GM23248 (cell line): ENCODE measurements around the gene ATP10A. TPM values are rescaled to one million over a fixed set of nuclear protein-coding genes. Genes with fewer than 3 reads are reported as not detected.

Experiments used
- DNase-seq: peaks from one replicate; pipeline ENCODE4 v3.0.0-alpha.2; 2015
- H2AFZ ChIP-seq: fragments of 200-600 bp; sonication (generic); 2 replicates; pipeline ENCODE4 v1.6.1; 2016; ENCODE audit warnings: antibody characterized with exemption
- H3F3A ChIP-seq: fragments of 200-600 bp; sonication (generic); 2 replicates; pipeline ENCODE4 v1.6.1; 2016; ENCODE audit warnings: mild to moderate bottlenecking, antibody characterized with exemption, mixed run types; ENCODE audit not compliant: insufficient read depth
- H3K27ac ChIP-seq: fragments of 200-600 bp; sonication (generic); 2 replicates; pipeline ENCODE4 v1.5.1; 2016; ENCODE audit warnings: mild to moderate bottlenecking
- H3K27me3 ChIP-seq: fragments of 200-600 bp; sonication (generic); replicated peaks from 2 replicates; pipeline ENCODE4 v1.6.1; 2016; ENCODE audit warnings: mild to moderate bottlenecking; ENCODE audit not compliant: insufficient read depth
- H3K36me3 ChIP-seq: fragments of 200-600 bp; sonication (generic); 2 replicates; pipeline ENCODE4 v1.6.1; 2016; ENCODE audit warnings: low read depth, mild to moderate bottlenecking
- H3K4me1 ChIP-seq: fragments of 200-600 bp; sonication (generic); 2 replicates; pipeline ENCODE4 v1.6.1; 2016; ENCODE audit warnings: mild to moderate bottlenecking; ENCODE audit not compliant: insufficient read depth
- H3K4me2 ChIP-seq: fragments of 200-600 bp; sonication (generic); one replicate; pipeline ENCODE4 v1.6.1; 2016; ENCODE audit warnings: mild to moderate bottlenecking; ENCODE audit not compliant: unreplicated experiment
- H3K4me3 ChIP-seq: fragments of 200-600 bp; sonication (generic); 2 replicates; pipeline ENCODE4 v1.5.1; 2016; ENCODE audit warnings: mild to moderate bottlenecking
- H3K79me2 ChIP-seq: fragments of 200-600 bp; sonication (generic); 2 replicates; pipeline ENCODE4 v1.6.1; 2016; ENCODE audit warnings: mild to moderate bottlenecking; ENCODE audit not compliant: insufficient read depth
- H3K9ac ChIP-seq: fragments of 200-600 bp; sonication (generic); 2 replicates; pipeline ENCODE4 v1.6.1; 2016; ENCODE audit warnings: mild to moderate bottlenecking
- H3K9me2 ChIP-seq: fragments of 200-600 bp; sonication (generic); 2 replicates; pipeline ENCODE4 v1.6.1; 2016; ENCODE audit warnings: mixed run types, mild to moderate bottlenecking, moderate library complexity; ENCODE audit not compliant: insufficient read depth
- H3K9me3 ChIP-seq: fragments of 200-600 bp; sonication (generic); one replicate; pipeline ENCODE4 v1.6.1; 2017; ENCODE audit warnings: low read depth
- H4K20me1 ChIP-seq: fragments of 200-600 bp; sonication (generic); 2 replicates; pipeline ENCODE4 v1.6.0; 2016; ENCODE audit not compliant: insufficient read depth
- EZH2 ChIP-seq: fragments of 200-600 bp; sonication (generic); IDR thresholded peaks from 2 replicates; pipeline ENCODE4 v1.6.1; 2018; ENCODE audit warnings: antibody characterized with exemption, mild to moderate bottlenecking; ENCODE audit not compliant: insufficient read depth, poor library complexity, severe bottlenecking
- EZH2phosphoT487 ChIP-seq: fragments of 200-600 bp; sonication (generic); IDR thresholded peaks from 2 replicates; pipeline ENCODE4 v1.6.1; 2018; ENCODE audit warnings: antibody characterized with exemption, moderate library complexity, mild to moderate bottlenecking, low read depth; ENCODE audit not compliant: insufficient read depth
- WGBS, 2 experiments: methylation state at CpG; one replicate each; pipeline ENCODE4 v1.1.6; 2015 to 2017; ENCODE audit warnings: low lambda C conversion rate in 2 of 2, low coverage in 1 of 2; ENCODE audit errors: missing lambda C conversion rate in 2 of 2; 5-methylcytosine and 5-hydroxymethylcytosine counted together
- in situ Hi-C: fragments of 300-500 bp; cut with MboI; formaldehyde crosslinking; loops from 2 replicates; pipeline ENCODE4 v1.15.0; 2020
- polyA plus RNA-seq: library from polyadenylated mRNA; unstranded; fragments of >200 nt; fragmentation: Nextera tagmentation; extraction: Ambion mirVana; gene quantifications from 2 replicates; pipeline ENCODE4 v1.2.1, GENCODE V29; 2016
- total RNA-seq: library from RNA; depleted of rRNA; stranded (reverse); fragments of >200 nt; shearing (Covaris generic); gene quantifications from 2 replicates; pipeline ENCODE4 v1.2.3, GENCODE V29; 2014

The ATP10A gene
- total and polyA plus RNA-seq, 2 experiments from 2014 or later, result 20.4 to 64.1 TPM

DNA sequence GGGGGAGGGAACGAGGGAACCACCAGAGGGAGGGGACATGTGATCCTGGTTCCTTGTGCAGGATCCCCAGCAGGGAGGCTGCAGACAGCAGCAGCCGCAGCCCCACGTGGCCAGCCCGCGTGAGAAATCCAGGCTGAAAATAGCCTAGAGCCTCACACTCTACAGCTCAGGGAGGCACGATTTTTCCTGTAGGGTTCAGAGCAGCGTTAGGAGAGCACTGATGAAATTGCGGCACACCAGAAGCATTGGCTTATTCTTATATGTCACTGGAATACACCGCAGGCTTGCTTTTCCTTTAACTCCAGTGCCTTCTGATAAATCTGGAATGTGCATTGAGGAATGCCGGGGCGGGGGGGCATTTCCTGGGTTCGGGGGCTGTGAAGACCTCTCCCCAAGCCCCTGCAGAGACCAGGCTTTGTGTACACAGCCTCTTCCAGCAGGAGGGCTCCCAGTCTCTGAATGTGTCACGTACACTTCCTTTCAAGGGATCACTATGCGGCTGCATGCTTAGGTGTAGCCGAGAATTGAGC lies 193.0 kb downstream of the ATP10A start:
- in situ Hi-C loops, result no loop called here
- 10 to 12% methylated on average over 14 to 15 of the region's 15 CpGs for WGBS, 2 experiments
- H3K9me2 ChIP-seq, result no peaks in the 10 kb centered on the region
- no peaks in the 10 kb centered on the region for H3K27me3 ChIP-seq
- TF ChIP-seq EZH2, result no peak
- no peak for TF ChIP-seq EZH2phosphoT487
- DNase-seq, result peak; percentile 87
- H4K20me1 ChIP-seq, result no peaks in the 10 kb centered on the region
- no peaks in the 10 kb centered on the region for H3K36me3 ChIP-seq
- H3K4me3 ChIP-seq, result peak overlapping the region; percentile 41
- peaks cover 11% of the 10 kb centered on the region for H3F3A ChIP-seq
- peaks cover 23% of the 10 kb centered on the region for H3K4me1 ChIP-seq
- H2AFZ ChIP-seq, result peak overlapping the region; percentile 10; the same call in 1 of the 2 replicates
- no peaks in the 10 kb centered on the region for H3K9me3 ChIP-seq
- H3K79me2 ChIP-seq, result no peaks in the 10 kb centered on the region
- H3K27ac ChIP-seq, result 0 out of 2 replicates have a peak overlapping the region, but pooled peaks have one; percentile 8
- peak overlapping the region; percentile 74 for H3K4me2 ChIP-seq
- peak overlapping the region; percentile 20 for H3K9ac ChIP-seq

DNA sequence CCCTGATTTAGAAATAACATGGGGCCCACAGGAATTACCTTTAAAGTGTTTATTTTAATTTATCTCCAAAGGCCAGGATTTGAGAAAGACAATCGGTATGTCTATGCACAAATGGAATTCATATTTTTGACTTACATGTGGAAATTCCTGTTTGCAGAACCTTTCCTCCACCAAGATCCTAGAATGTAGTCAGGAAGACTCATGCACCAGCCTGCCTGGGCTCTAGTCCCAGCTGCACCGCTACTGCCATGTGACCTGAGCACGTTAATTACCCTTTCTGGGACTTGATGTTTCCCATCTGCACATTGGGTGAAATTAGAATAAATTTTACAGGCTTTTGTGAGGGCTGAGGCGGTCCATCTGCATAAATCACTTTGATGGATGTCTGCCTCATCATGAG lies 194.2 kb downstream of the ATP10A start:
- no peaks in the 10 kb centered on the region for H3K9me3 ChIP-seq
- no peak overlapping the region for H3K4me2 ChIP-seq
- H3K79me2 ChIP-seq, result no peaks in the 10 kb centered on the region
- in situ Hi-C loops, result no loop called here
- no peak overlapping the region for H3K4me3 ChIP-seq
- TF ChIP-seq EZH2phosphoT487 (no peak), EZH2 (no peak)
- no peaks in the 10 kb centered on the region for H3K36me3 ChIP-seq
- H3K9me2 ChIP-seq, result no peaks in the 10 kb centered on the region; the same call in 1 of the 2 replicates
- WGBS, 2 experiments, result 73 to 75% methylated on average over 4 of the region's 4 CpGs
- DNase-seq, result no peak
- H3K4me1 ChIP-seq, result peaks cover 23% of the 10 kb centered on the region
- no peaks in the 10 kb centered on the region for H4K20me1 ChIP-seq
- H2AFZ ChIP-seq, result no peak overlapping the region
- no peaks in the 10 kb centered on the region for H3K27me3 ChIP-seq
- peaks cover 11% of the 10 kb centered on the region for H3F3A ChIP-seq
- H3K27ac ChIP-seq, result no peak overlapping the region
- H3K9ac ChIP-seq, result no peak overlapping the region

DNA sequence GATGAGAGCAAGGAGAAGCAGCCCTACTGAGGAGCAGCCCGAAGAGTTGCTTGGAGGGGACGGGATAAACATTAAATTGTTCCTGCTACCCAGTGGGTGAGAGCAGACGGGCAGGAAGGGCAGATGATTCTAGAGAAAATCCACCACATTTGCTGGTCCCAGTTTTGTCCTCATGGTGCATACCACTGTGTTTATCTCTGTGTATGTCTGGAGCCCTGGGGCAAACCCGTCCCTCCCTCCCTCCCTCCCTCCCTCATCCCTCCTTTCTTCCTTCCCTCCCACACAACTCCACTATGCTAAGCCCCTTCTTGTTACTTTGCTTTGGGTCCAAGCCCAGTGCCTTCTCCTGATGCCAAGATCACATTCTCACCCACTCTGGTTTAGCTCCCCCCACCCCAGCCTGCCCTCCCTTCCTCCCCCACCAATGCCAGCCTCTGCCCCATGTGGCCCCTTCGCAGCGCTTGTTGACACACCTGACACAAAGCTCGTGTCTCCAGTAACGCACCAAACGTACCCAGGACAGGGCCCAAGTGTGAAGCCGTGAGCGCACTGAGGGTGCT lies 194.8 kb downstream of the ATP10A start:
- in situ Hi-C loops, result no loop called here
- DNase-seq, result no peak
- no peaks in the 10 kb centered on the region for H3K9me3 ChIP-seq

DNA sequence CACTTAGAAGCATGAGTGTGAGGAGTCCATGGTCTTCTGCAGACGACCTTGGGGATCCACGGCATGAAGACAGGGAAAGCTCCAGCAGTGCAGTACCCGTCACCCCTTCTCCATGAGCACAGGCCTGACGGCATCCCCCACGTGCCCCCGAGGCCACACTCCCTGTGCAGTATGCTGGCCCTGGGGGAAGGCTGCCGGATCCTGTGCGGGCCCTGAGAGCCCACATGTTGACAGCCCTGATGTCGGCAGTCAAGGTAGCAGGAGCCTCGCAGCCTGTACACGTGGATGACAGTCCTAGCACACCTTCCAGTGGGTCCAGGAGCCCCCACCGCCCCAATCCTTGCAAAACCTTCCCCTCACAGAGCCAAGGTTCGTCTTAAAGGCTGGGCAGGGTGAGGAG lies 195.3 kb downstream of the ATP10A start:
- peaks cover 23% of the 10 kb centered on the region for H3K4me1 ChIP-seq
- H3K9me3 ChIP-seq, result no peaks in the 10 kb centered on the region
- TF ChIP-seq EZH2 (no peak), EZH2phosphoT487 (no peak)
- no peaks in the 10 kb centered on the region for H3K27me3 ChIP-seq
- no peak overlapping the region for H2AFZ ChIP-seq
- H3K9me2 ChIP-seq, result no peaks in the 10 kb centered on the region; the same call in 1 of the 2 replicates
- no peaks in the 10 kb centered on the region for H3K79me2 ChIP-seq
- in situ Hi-C loops, result no loop called here
- 77 to 78% methylated on average over 11 to 13 of the region's 13 CpGs for WGBS, 2 experiments
- DNase-seq, result no peak
- no peaks in the 10 kb centered on the region for H4K20me1 ChIP-seq
- H3K36me3 ChIP-seq, result no peaks in the 10 kb centered on the region
- H3K4me2 ChIP-seq, result no peak overlapping the region
- H3K27ac ChIP-seq, result no peak overlapping the region
- no peak overlapping the region for H3K9ac ChIP-seq
- H3K4me3 ChIP-seq, result no peak overlapping the region
- peaks cover 11% of the 10 kb centered on the region for H3F3A ChIP-seq

More for the DNA sequence above, 194.8 kb downstream of the ATP10A start:
- no peaks in the 10 kb centered on the region for H3K27me3 ChIP-seq
- no peaks in the 10 kb centered on the region; the same call in 1 of the 2 replicates for H3K9me2 ChIP-seq
- H2AFZ ChIP-seq, result no peak overlapping the region
- H3K9ac ChIP-seq, result no peak overlapping the region
- no peak overlapping the region for H3K4me3 ChIP-seq
- no peak for TF ChIP-seq EZH2
- no peak for TF ChIP-seq EZH2phosphoT487
- no peaks in the 10 kb centered on the region for H3K36me3 ChIP-seq
- H3K4me2 ChIP-seq, result no peak overlapping the region
- H4K20me1 ChIP-seq, result no peaks in the 10 kb centered on the region
- 91 to 94% methylated on average over 10 to 11 of the region's 11 CpGs for WGBS, 2 experiments
- H3K4me1 ChIP-seq, result peaks cover 23% of the 10 kb centered on the region
- no peak overlapping the region for H3K27ac ChIP-seq
- H3F3A ChIP-seq, result peaks cover 11% of the 10 kb centered on the region
- H3K79me2 ChIP-seq, result no peaks in the 10 kb centered on the region
